Kidney (tissue), 14 donors: ENCODE results near the gene NUBP1. TPM values are rescaled to one million over a fixed set of nuclear protein-coding genes. Genes with fewer than 3 reads are reported as not detected.

Source experiments
- DNase-seq, 5 donors: peaks; one replicate each; pipeline ENCODE4 v3.0.0-alpha.2; 2013 to 2020
- FAIRE-seq: peaks from 2 replicates; lab custom pipeline; 2012; peaks lifted over from hg19 to GRCh38; lab: Jason Lieb, UNC
- H3K27ac ChIP-seq, 2 donors: one replicate each; pipeline ENCODE4 v1.7.0; 2013; ENCODE audit warnings: low read depth in 2 of 2, low read length in 2 of 2, inconsistent platforms in 1 of 2
- H3K27me3 ChIP-seq: one replicate; pipeline ENCODE4 v1.7.1; 2013; ENCODE audit warnings: low read length, inconsistent platforms; ENCODE audit not compliant: control insufficient read depth, insufficient read depth
- H3K36me3 ChIP-seq, 3 donors: one replicate each; pipeline versions ENCODE4 v1.7.0 to v1.7.1; 2013; ENCODE audit warnings: low read length in 3 of 3, control low read depth in 1 of 3, inconsistent platforms in 1 of 3; ENCODE audit not compliant: insufficient read depth in 3 of 3, control insufficient read depth in 2 of 3
- H3K4me1 ChIP-seq, 3 donors: one replicate each; pipeline versions ENCODE4 v1.7.0 to v1.7.1; 2013; ENCODE audit warnings: low read length in 3 of 3, inconsistent platforms in 1 of 3, low read depth in 1 of 3; ENCODE audit not compliant: control insufficient read depth in 2 of 3, insufficient read depth in 2 of 3
- H3K4me3 ChIP-seq, 3 donors: one replicate each; pipeline versions ENCODE4 v1.7.0 to v1.8.1; 2013; ENCODE audit warnings: low read length in 3 of 3, control low read depth in 1 of 3, inconsistent platforms in 1 of 3
- H3K9ac ChIP-seq, 3 donors: one replicate each; pipeline versions ENCODE4 v1.7.0 to v1.7.1; 2013; ENCODE audit warnings: low read length in 3 of 3, control low read depth in 1 of 3, inconsistent platforms in 1 of 3
- H3K9me3 ChIP-seq, 3 donors: one replicate each; pipeline versions ENCODE4 v1.7.0 to v1.7.1; 2013; ENCODE audit warnings: low read length in 3 of 3, control low read depth in 1 of 3, inconsistent platforms in 1 of 3; ENCODE audit not compliant: control insufficient read depth in 2 of 3, insufficient read depth in 1 of 3
- intact Hi-C: fragments of 100-400 bp; cut with DNase I; formaldehyde crosslinking; loops from one replicate; pipeline ENCODE4 v1.11.1; 2022
- polyA plus RNA-seq: library from polyadenylated mRNA; stranded (reverse); fragments of 350-450 nt; fragmentation: Illumina TruSeq; extraction: RNeasy Lipid Tissue Mini Kit (QIAGEN cat#74804); gene quantifications from one replicate; pipeline ENCODE4 v1.2.3, GENCODE V29; 2014; ENCODE audit warnings: low read depth, low replicate concordance; ENCODE audit not compliant: insufficient read depth
- total RNA-seq: library from RNA; stranded (reverse); fragmentation: NEBNext Ultra II Directional; extraction: Animal tissue kit (Norgen Biotek cat#: 25700); gene quantifications from one replicate; pipeline ENCODE4 v1.2.1, GENCODE V29; 2021
- TF ChIP-seq, protein P1 (sequence below): IDR thresholded peaks from 3 replicates; pipeline ENCODE4 v1.5.1; 2012; ENCODE audit warnings: mild to moderate bottlenecking, moderate library complexity, borderline replicate concordance; ENCODE audit not compliant: insufficient read depth; ENCODE audit errors: extremely low read depth
- donor health status: control.
- donor health status: control.
- donor health status: control.
- donor health status: control.
- donor health status: control.
- donor health status: DM: yes; HTN: yes; CAD: no.
- donor health status: Normal renal cell carcinoma (clear cell type).

Gene NUBP1
- total and polyA plus RNA-seq, 2 donors from 2014 or later: 38.5 to 47.7 TPM

DNA sequence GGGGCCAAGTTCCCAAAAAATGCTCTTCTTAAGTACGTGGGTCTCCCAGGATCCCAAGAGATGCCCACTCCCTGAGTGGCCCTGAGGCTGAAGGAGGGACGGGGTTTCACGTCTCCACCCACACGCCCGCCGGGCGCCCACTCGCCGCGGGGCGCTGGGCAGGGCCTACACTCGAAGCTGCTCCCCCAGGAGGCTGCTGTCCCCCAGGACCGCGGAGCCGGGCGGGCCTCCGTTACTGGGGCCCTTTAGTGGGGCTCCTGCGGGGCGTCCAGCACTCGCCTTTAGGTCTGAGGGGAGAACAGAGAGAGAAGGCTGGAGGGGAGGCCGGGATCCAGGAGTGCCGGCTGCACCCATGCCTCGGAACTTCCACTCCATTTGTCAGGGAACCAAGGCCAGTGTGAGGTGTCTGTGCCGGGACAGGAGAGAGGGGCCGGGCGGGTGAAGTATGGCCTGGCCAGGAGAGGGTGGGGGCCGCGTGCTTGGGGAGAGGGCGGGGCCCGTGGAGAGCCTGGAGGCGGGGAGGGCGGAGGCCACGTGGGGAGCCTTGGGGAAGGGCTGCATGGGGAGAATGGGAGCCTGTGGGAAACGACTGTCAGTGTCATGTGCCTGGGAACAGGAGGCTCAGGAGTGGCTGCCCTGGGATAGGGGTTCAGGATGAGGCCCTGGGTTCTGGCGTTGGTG, 18.8 kb downstream of the NUBP1 start:
- no peak for DNase-seq
- Histone ChIP-seq H3K27me3 (no peaks in the 10 kb centered on the region), H3K9ac (no peak overlapping the region), H3K27ac (no peak overlapping the region), H3K4me1 (no peaks in the 10 kb centered on the region), H3K9me3 (no peaks in the 10 kb centered on the region), H3K36me3 (peaks cover 17 to 48% (median 45%) of the 10 kb centered on the region in 3 donors), H3K4me3 (no peak overlapping the region)
- TF ChIP-seq, protein P1, sequence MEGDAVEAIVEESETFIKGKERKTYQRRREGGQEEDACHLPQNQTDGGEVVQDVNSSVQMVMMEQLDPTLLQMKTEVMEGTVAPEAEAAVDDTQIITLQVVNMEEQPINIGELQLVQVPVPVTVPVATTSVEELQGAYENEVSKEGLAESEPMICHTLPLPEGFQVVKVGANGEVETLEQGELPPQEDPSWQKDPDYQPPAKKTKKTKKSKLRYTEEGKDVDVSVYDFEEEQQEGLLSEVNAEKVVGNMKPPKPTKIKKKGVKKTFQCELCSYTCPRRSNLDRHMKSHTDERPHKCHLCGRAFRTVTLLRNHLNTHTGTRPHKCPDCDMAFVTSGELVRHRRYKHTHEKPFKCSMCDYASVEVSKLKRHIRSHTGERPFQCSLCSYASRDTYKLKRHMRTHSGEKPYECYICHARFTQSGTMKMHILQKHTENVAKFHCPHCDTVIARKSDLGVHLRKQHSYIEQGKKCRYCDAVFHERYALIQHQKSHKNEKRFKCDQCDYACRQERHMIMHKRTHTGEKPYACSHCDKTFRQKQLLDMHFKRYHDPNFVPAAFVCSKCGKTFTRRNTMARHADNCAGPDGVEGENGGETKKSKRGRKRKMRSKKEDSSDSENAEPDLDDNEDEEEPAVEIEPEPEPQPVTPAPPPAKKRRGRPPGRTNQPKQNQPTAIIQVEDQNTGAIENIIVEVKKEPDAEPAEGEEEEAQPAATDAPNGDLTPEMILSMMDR: no peak
- intact Hi-C loops: no loop called here
- FAIRE-seq: no peak

DNA sequence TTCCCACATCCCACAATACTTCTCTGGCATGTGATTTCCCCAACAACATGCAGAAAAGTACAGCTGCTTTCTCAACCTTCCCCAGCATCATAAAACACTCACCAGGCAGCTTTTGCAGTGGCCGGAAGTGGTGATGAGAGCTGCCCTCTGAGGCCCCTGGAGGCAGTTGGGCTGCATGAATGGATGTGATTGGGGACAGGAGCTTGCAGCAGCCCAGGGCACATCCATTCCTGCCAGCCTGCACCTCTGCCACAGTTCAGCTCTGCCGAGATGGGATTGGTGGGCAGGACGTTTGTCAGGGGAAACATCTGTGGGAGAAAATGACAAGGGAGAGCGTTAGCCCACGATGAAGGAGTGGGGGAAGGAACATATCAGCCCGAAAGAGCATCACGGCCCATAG, 19.8 kb downstream of the NUBP1 start:
- TF ChIP-seq, protein P1: no peak
- H3K9ac ChIP-seq: no peak overlapping the region
- no peaks in the 10 kb centered on the region for H3K9me3 ChIP-seq
- no peak for DNase-seq
- H3K4me1 ChIP-seq: no peaks in the 10 kb centered on the region
- no peak overlapping the region for H3K27ac ChIP-seq
- no peaks in the 10 kb centered on the region for H3K27me3 ChIP-seq
- FAIRE-seq: no peak
- H3K36me3 ChIP-seq: peaks cover 14 to 39% (median 35%) of the 10 kb centered on the region in 3 donors
- no peak overlapping the region for H3K4me3 ChIP-seq
- intact Hi-C loops: no loop called here

DNA sequence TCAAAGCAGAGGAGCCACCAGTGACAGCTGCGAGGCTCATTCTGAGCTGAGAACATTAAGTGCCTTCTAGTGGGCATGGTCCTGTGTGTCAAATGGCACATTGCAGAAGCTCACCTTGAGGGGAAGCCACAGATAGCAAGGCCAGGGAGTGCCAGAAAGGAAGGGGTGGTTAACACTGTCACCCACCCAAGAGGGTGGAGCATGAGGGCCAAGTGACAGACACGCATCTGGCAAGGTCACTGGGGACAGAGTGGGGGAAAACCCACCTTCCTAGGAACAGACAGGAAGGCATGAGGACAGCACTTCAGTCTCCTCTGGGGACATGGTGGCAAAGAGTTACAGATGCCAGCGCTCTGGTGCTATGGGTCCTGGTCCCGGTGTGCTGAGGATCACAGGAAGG, 22.1 kb downstream of the NUBP1 start:
- Histone ChIP-seq H3K4me1 (no peaks in the 10 kb centered on the region), H3K27ac (no peak overlapping the region), H3K9ac (no peak overlapping the region), H3K9me3 (no peaks in the 10 kb centered on the region), H3K36me3 (peaks cover 10 to 25% (median 21%) of the 10 kb centered on the region in 3 donors), H3K4me3 (no peak overlapping the region), H3K27me3 (no peaks in the 10 kb centered on the region)
- TF ChIP-seq, protein P1: no peak
- DNase-seq (no peak), FAIRE-seq (no peak)
- intact Hi-C loops: no loop called here
